ENCODE measurements around the gene ZFYVE9.

ZFYVE9 gene

GRCh38 chr1:52191395-52191965 is 49.6 kb downstream of the ZFYVE9 start:
- H3K4me3 ChIP-seq (ENCODE audit: low read depth in 1 of 2, low read length in 2 of 2) = no peak overlapping the region
- no peak overlapping the region for H3K27ac ChIP-seq (ENCODE audit: low read length)
- H3K9ac ChIP-seq (ENCODE audit: low read depth, low read length) = no peak overlapping the region
- no peak for DNase-seq
- no peaks in the 10 kb centered on the region for H3K36me3 ChIP-seq (ENCODE audit: insufficient read depth, low read length)
- no peak overlapping the region for H3K4me2 ChIP-seq (ENCODE audit: insufficient read depth, low read length)
- peaks cover 66% of the 10 kb centered on the region for H3K79me2 ChIP-seq (ENCODE audit: insufficient read depth, low read length)
- no peak for ATAC-seq (ENCODE audit: insufficient read depth, low read depth)
- H3K9me3 ChIP-seq (ENCODE audit: insufficient read depth, low read length, severe bottlenecking) = no peaks in the 10 kb centered on the region
- no peaks in the 10 kb centered on the region for H3K27me3 ChIP-seq (ENCODE audit: insufficient read depth, low read length, poor library complexity)
- no peak overlapping the region for H2AFZ ChIP-seq (ENCODE audit: low read depth, low read length)
- no peaks in the 10 kb centered on the region for H3K4me1 ChIP-seq (ENCODE audit: insufficient read depth, low read length)
- 0 out of 2 replicates have a peak, but pooled peaks cover 2% of the 10 kb centered on the region for H4K20me1 ChIP-seq (ENCODE audit: insufficient read depth, low read length)
- no peak for TF ChIP-seq CTCF (IDR thresholded peaks at IDR 0.05; ENCODE audit: borderline replicate concordance, extremely low read depth, low read length, poor library complexity, severe bottlenecking)
- no peak for TF ChIP-seq EZH2 (IDR thresholded peaks at IDR 0.05; ENCODE audit: borderline replicate concordance, low read depth, low read length, severe bottlenecking)

GRCh38 chr1:52192024-52192423 is 50.1 kb downstream of the ZFYVE9 start:
- DNase-seq (no peak), ATAC-seq (ENCODE audit: insufficient read depth, low read depth) (no peak)
- Histone ChIP-seq H3K4me3 (ENCODE audit: low read depth in 1 of 2, low read length in 2 of 2) (no peak overlapping the region), H3K9me3 (ENCODE audit: insufficient read depth, low read length, severe bottlenecking) (no peaks in the 10 kb centered on the region), H2AFZ (ENCODE audit: low read depth, low read length) (no peak overlapping the region), H4K20me1 (ENCODE audit: insufficient read depth, low read length) (0 out of 2 replicates have a peak, but pooled peaks cover 2% of the 10 kb centered on the region), H3K4me1 (ENCODE audit: insufficient read depth, low read length) (no peaks in the 10 kb centered on the region), H3K4me2 (ENCODE audit: insufficient read depth, low read length) (no peak overlapping the region), H3K27me3 (ENCODE audit: insufficient read depth, low read length, poor library complexity) (no peaks in the 10 kb centered on the region), H3K36me3 (ENCODE audit: insufficient read depth, low read length) (no peaks in the 10 kb centered on the region), H3K9ac (ENCODE audit: low read depth, low read length) (no peak overlapping the region), H3K79me2 (ENCODE audit: insufficient read depth, low read length) (peaks cover 64% of the 10 kb centered on the region), H3K27ac (ENCODE audit: low read length) (no peak overlapping the region)
- no peak for TF ChIP-seq CTCF (IDR thresholded peaks at IDR 0.05; ENCODE audit: borderline replicate concordance, extremely low read depth, low read length, poor library complexity, severe bottlenecking)
- TF ChIP-seq EZH2 (IDR thresholded peaks at IDR 0.05; ENCODE audit: borderline replicate concordance, low read depth, low read length, severe bottlenecking) = no peak

GRCh38 chr1:52192436-52192835 is 50.5 kb downstream of the ZFYVE9 start:
- H3K4me1 ChIP-seq (ENCODE audit: insufficient read depth, low read length) = no peaks in the 10 kb centered on the region
- no peak overlapping the region for H3K4me2 ChIP-seq (ENCODE audit: insufficient read depth, low read length)
- H3K27me3 ChIP-seq (ENCODE audit: insufficient read depth, low read length, poor library complexity) = no peaks in the 10 kb centered on the region
- H3K79me2 ChIP-seq (ENCODE audit: insufficient read depth, low read length) = peaks cover 64% of the 10 kb centered on the region
- TF ChIP-seq EZH2 (IDR thresholded peaks at IDR 0.05; ENCODE audit: borderline replicate concordance, low read depth, low read length, severe bottlenecking) = no peak
- TF ChIP-seq CTCF (IDR thresholded peaks at IDR 0.05; ENCODE audit: borderline replicate concordance, extremely low read depth, low read length, poor library complexity, severe bottlenecking) = no peak
- DNase-seq (no peak), ATAC-seq (ENCODE audit: insufficient read depth, low read depth) (no peak)
- no peaks in the 10 kb centered on the region for H3K36me3 ChIP-seq (ENCODE audit: insufficient read depth, low read length)
- no peak overlapping the region for H3K4me3 ChIP-seq (ENCODE audit: low read depth in 1 of 2, low read length in 2 of 2)
- 0 out of 2 replicates have a peak, but pooled peaks cover 2% of the 10 kb centered on the region for H4K20me1 ChIP-seq (ENCODE audit: insufficient read depth, low read length)
- H3K9ac ChIP-seq (ENCODE audit: low read depth, low read length) = no peak overlapping the region
- no peak overlapping the region for H3K27ac ChIP-seq (ENCODE audit: low read length)
- no peak overlapping the region for H2AFZ ChIP-seq (ENCODE audit: low read depth, low read length)
- H3K9me3 ChIP-seq (ENCODE audit: insufficient read depth, low read length, severe bottlenecking) = no peaks in the 10 kb centered on the region

Data from DND-41 (cell line).